SU-DHL-6 (cell line): ENCODE measurements around the gene LSM14B.

Experiments used
- CTCF ChIP-seq: fragments of 200-600 bp; sonication (generic); IDR thresholded peaks from one replicate; pipeline ENCODE4 v1.5.1; 2017; ENCODE audit warnings: antibody characterized with exemption, mild to moderate bottlenecking, low read length, moderate library complexity; ENCODE audit not compliant: insufficient read depth, poor library complexity, severe bottlenecking
- EZH2phosphoT487 ChIP-seq: fragments of 200-600 bp; sonication (generic), shearing (Covaris generic); conservative IDR thresholded peaks from 2 replicates; pipeline ENCODE4 v1.6.1; 2018; ENCODE audit warnings: mild to moderate bottlenecking, antibody characterized with exemption, low read length, moderate library complexity, mixed read lengths

GRCh38 chr20:62143957-62144825 lies 21.9 kb downstream of the LSM14B start:
- TF ChIP-seq CTCF (no peak), EZH2phosphoT487 (no peak)
